ENCODE data around the gene FAM78B. TPM values are rescaled to one million over a fixed set of nuclear protein-coding genes. Genes with fewer than 3 reads are reported as not detected.

Gene FAM78B
- total RNA-seq, 1 donor = not detected

DNA sequence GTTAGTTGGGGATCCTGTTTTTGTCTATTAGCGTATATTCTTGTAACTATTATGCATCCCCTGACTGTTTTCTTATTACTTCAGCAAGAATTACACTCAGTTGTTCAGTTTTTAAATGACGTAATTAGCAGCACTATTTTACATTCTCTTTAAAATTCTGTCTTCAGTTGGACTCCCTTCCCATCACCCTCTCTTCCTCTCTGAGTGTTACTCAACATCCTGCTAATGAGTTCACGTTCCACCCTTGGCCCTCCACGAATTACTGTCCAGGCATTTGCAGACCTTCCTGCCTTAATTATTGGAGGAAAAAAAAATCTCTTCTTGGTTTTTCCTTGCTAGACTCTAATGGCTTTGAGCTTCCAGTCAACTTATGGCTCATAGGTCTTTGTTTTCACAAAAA, 23.6 kb upstream of the FAM78B start:
- H3K4me3 ChIP-seq (ENCODE audit: low read depth, low read length) = no peak overlapping the region
- DNase-seq (ENCODE audit: low read depth) = no peak
- TF ChIP-seq, protein P1, sequence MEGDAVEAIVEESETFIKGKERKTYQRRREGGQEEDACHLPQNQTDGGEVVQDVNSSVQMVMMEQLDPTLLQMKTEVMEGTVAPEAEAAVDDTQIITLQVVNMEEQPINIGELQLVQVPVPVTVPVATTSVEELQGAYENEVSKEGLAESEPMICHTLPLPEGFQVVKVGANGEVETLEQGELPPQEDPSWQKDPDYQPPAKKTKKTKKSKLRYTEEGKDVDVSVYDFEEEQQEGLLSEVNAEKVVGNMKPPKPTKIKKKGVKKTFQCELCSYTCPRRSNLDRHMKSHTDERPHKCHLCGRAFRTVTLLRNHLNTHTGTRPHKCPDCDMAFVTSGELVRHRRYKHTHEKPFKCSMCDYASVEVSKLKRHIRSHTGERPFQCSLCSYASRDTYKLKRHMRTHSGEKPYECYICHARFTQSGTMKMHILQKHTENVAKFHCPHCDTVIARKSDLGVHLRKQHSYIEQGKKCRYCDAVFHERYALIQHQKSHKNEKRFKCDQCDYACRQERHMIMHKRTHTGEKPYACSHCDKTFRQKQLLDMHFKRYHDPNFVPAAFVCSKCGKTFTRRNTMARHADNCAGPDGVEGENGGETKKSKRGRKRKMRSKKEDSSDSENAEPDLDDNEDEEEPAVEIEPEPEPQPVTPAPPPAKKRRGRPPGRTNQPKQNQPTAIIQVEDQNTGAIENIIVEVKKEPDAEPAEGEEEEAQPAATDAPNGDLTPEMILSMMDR (IDR thresholded peaks at IDR 0.05; ENCODE audit: insufficient read depth, low read depth, low read length) = no peak

DNA sequence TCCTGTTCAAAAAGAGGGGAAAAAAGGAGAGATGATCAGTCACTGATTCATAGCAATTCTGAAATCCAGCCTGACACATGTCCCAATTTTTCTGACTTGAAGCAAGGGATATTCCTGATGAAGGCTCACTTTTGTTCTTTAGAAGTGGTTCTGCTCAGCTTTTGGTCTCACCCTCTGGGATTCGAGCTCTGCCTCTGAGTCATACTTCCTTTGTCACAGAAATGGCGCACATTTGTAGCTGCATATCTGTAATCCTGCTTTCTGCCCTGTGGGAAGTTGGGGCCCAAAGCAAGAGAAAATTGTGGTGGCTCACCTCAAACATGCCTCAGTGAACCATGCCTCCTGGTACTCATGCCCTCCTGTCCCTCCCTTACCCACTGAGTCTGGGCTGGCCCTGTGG, 22.3 kb upstream of the FAM78B start:
- no peak overlapping the region for H3K4me3 ChIP-seq (ENCODE audit: low read depth, low read length)
- TF ChIP-seq, protein P1 (IDR thresholded peaks at IDR 0.05; ENCODE audit: insufficient read depth, low read depth, low read length) = no peak
- DNase-seq (ENCODE audit: low read depth) = no peak

DNA sequence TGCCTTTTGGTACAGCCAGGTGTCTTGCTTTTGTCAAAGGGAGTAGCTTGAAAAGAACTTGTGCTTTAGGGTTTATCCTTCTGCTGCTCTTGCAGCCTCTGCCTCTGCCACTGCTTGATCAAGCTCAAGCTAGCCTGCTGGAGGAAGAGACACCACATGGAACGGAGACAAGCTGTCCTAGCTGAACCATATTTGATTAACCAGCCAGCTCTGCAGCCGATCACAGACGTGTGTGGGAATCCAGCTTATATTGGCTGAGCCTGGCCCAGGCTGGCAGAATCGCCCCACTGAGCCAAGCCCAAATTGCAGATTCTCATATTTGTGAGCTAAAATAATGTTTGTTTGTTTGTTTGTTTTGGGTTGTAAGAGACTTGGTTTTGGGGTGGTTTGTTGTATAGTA, 18.7 kb upstream of the FAM78B start:
- TF ChIP-seq, protein P1 (IDR thresholded peaks at IDR 0.05; ENCODE audit: insufficient read depth, low read depth, low read length) = no peak
- no peak for DNase-seq (ENCODE audit: low read depth)

DNA sequence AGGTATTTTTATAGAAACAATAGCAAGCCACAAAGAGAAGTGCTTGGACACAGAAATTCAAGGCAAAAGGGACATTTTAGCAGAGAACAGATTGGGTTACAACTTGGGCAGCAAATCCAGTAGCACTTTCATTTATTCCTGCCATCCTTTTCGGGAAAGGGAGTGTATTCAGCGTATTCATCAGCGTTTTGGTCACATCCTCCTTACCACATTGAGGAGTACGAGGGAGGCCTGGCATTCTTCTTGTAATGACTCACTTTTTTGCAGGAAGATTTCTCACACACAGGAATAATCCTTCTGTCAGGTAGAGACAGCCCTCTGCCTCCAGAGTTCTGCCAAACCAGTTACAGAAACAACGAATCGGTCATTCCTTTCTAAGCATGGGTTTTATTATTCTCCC, 18.1 kb upstream of the FAM78B start:
- TF ChIP-seq, protein P1 (IDR thresholded peaks at IDR 0.05; ENCODE audit: insufficient read depth, low read depth, low read length) = no peak
- H3K4me3 ChIP-seq (ENCODE audit: low read depth, low read length) = no peak overlapping the region
- no peak for DNase-seq (ENCODE audit: low read depth)

More for the DNA sequence above, 18.7 kb upstream of the FAM78B start:
- H3K4me3 ChIP-seq (ENCODE audit: low read depth, low read length) = no peak overlapping the region

DNA sequence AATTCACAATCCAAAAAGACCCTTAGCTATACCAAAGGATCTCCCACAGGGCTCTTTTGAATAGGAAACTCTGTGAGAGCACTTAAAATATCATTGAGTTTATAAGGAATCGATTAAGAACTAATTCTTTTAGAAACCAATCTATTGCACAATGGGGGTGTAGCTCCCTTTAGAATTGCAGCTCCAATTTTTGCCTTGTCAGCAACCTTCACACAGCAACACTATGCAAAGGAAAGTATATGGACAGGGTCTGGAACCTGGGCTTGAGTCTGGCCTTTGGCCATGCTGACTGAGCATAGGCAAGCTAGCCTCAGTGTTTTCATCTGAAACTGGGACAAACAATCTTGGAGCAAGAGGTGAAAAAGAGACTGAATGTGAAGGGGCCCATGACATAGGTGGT, 17.2 kb upstream of the FAM78B start:
- TF ChIP-seq, protein P1 (IDR thresholded peaks at IDR 0.05; ENCODE audit: insufficient read depth, low read depth, low read length) = no peak
- DNase-seq (ENCODE audit: low read depth) = no peak
- no peak overlapping the region for H3K4me3 ChIP-seq (ENCODE audit: low read depth, low read length)

DNA sequence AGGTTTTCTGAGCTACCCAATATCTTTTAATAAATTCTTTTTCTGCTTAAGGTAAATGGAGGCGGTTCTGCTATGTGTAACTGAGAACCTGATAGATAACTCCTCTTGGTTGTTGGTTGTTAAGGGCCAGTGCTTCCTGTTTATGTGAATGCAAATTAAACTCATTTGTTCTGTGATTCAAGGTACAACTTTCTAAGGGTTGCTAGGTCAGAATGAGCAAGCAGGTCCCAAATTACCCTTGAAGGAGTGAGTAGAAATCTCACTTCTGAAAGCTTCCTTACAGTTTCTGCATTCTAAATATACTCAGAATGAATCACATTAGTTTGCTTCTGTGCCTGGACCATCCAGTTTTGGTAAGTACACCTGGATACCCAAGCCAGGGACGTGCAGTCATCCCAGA, 15.5 kb upstream of the FAM78B start:
- TF ChIP-seq, protein P1 (IDR thresholded peaks at IDR 0.05; ENCODE audit: insufficient read depth, low read depth, low read length) = no peak
- no peak overlapping the region for H3K4me3 ChIP-seq (ENCODE audit: low read depth, low read length)
- DNase-seq (ENCODE audit: low read depth) = no peak

DNA sequence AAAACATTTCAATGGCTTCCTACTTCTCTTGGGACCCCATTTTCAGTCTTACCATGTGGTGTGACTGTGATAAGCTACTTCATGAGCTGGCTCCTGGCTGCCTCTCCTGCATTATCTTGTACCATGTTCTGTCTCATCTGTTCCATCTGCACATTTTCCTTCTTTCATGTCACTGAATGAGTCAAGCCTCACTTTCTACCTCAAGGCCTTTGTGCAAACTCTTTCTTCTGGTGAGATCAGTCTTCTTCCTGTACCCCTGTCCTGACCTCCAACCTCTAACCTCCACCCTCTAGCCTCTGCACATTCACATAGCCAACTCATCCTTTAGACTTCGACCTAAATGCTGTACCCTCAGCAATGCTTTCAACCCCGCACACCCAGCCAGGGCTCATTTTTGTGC, 9.6 kb upstream of the FAM78B start:
- no peak for DNase-seq (ENCODE audit: low read depth)
- H3K4me3 ChIP-seq (ENCODE audit: low read depth, low read length) = no peak overlapping the region
- TF ChIP-seq, protein P1 (IDR thresholded peaks at IDR 0.05; ENCODE audit: insufficient read depth, low read depth, low read length) = no peak

Measured in fibroblast of villous mesenchyme (primary cell).